Measurements from ENCODE around the gene TMEM81. TPM values are rescaled to one million over a fixed set of nuclear protein-coding genes. Genes with fewer than 3 reads are reported as not detected.

TMEM81 gene
- total RNA-seq, 4 donors from 2014 or later, result 0.44 to 3.6 (median 2.3) TPM; not detected in 1

GRCh38 chr1:205109711-205110110, 25.5 kb upstream of the TMEM81 start:
- H3K27me3 ChIP-seq, result no peaks in the 10 kb centered on the region
- H3K9me3 ChIP-seq, result no peaks in the 10 kb centered on the region
- no peaks in the 10 kb centered on the region for H3K4me1 ChIP-seq
- no peak overlapping the region for H3K4me3 ChIP-seq
- peaks cover 0 to 93% (median 13%) of the 10 kb centered on the region in 3 donors for H3K36me3 ChIP-seq
- 91 to 96% methylated on average over 5 of the region's 5 CpGs for WGBS, 2 donors
- DNase-seq (ENCODE audit: low spot score in 2 of 2), result no peak
- TF ChIP-seq POLR2A (IDR thresholded peaks at IDR 0.05), result no peak
- no peak for TF ChIP-seq CTCF (IDR thresholded peaks at IDR 0.05)
- TF ChIP-seq EP300 (IDR thresholded peaks at IDR 0.05), result no peak
- no peak overlapping the region for H3K27ac ChIP-seq

GRCh38 chr1:205109269-205109668, 25.0 kb upstream of the TMEM81 start:
- Histone ChIP-seq H3K27me3 (no peaks in the 10 kb centered on the region), H3K4me1 (no peaks in the 10 kb centered on the region), H3K9me3 (no peaks in the 10 kb centered on the region), H3K27ac (no peak overlapping the region), H3K4me3 (no peak overlapping the region), H3K36me3 (peaks cover 0 to 93% (median 13%) of the 10 kb centered on the region in 3 donors)
- WGBS, 2 donors, result 82% methylated on average over 1 of the region's 1 CpG
- DNase-seq (ENCODE audit: low spot score in 2 of 2), result no peak
- TF ChIP-seq EP300 (IDR thresholded peaks at IDR 0.05) (no peak), CTCF (IDR thresholded peaks at IDR 0.05) (no peak), POLR2A (IDR thresholded peaks at IDR 0.05) (no peak)

- peaks cover 0 to 93% (median 13%) of the 10 kb centered on the region in 3 donors for H3K36me3 ChIP-seq
- no peaks in the 10 kb centered on the region for H3K9me3 ChIP-seq
- no peaks in the 10 kb centered on the region for H3K27me3 ChIP-seq
- TF ChIP-seq POLR2A (IDR thresholded peaks at IDR 0.05) (no peak), CTCF (IDR thresholded peaks at IDR 0.05) (no peak), EP300 (IDR thresholded peaks at IDR 0.05) (no peak)
- no peak overlapping the region for H3K27ac ChIP-seq
- H3K4me3 ChIP-seq, result no peak overlapping the region
- DNase-seq (ENCODE audit: low spot score in 2 of 2), result no peak
- WGBS, 2 donors, result 87 to 93% methylated on average over 4 of the region's 4 CpGs
- no peaks in the 10 kb centered on the region for H3K4me1 ChIP-seq
These were observed 24.2 kb upstream of the TMEM81 start for GRCh38 chr1:205108464-205108863.

GRCh38 chr1:205107327-205107726, 23.1 kb upstream of the TMEM81 start:
- Histone ChIP-seq H3K27ac (no peak overlapping the region), H3K4me1 (no peaks in the 10 kb centered on the region), H3K27me3 (no peaks in the 10 kb centered on the region), H3K9me3 (no peaks in the 10 kb centered on the region), H3K36me3 (peaks cover 0 to 93% (median 11%) of the 10 kb centered on the region in 3 donors), H3K4me3 (no peak overlapping the region)
- 93 to 97% methylated on average over 4 of the region's 4 CpGs for WGBS, 2 donors
- TF ChIP-seq CTCF (IDR thresholded peaks at IDR 0.05), result no peak
- TF ChIP-seq EP300 (IDR thresholded peaks at IDR 0.05), result no peak
- no peak for TF ChIP-seq POLR2A (IDR thresholded peaks at IDR 0.05)
- DNase-seq (ENCODE audit: low spot score in 2 of 2), result no peak

GRCh38 chr1:205102404-205102803, 18.1 kb upstream of the TMEM81 start:
- WGBS, 2 donors, result 96% methylated on average over 3 of the region's 3 CpGs

More at GRCh38 chr1:205102404-205102803, 18.1 kb upstream of the TMEM81 start:
- no peaks in the 10 kb centered on the region for H3K27me3 ChIP-seq
- peaks cover 3 to 96% (median 27%) of the 10 kb centered on the region in 3 donors for H3K36me3 ChIP-seq
- TF ChIP-seq EP300 (IDR thresholded peaks at IDR 0.05), result no peak
- no peak for TF ChIP-seq CTCF (IDR thresholded peaks at IDR 0.05)
- TF ChIP-seq POLR2A (IDR thresholded peaks at IDR 0.05), result no peak
- no peak for DNase-seq (ENCODE audit: low spot score in 2 of 2)
- no peaks in the 10 kb centered on the region for H3K9me3 ChIP-seq
- H3K4me1 ChIP-seq, result no peaks in the 10 kb centered on the region
- H3K27ac ChIP-seq, result no peak overlapping the region
- no peak overlapping the region for H3K4me3 ChIP-seq
